ENCODE measurements around the gene DDX59. TPM values are rescaled to one million over a fixed set of nuclear protein-coding genes. Genes with fewer than 3 reads are reported as not detected.
"Not testable (repeated sequence)": the region's sequence is repeated elsewhere in the genome, so short reads cannot be mapped to it uniquely, and the experiment has no call there.

The DDX59 gene
- total and polyA plus RNA-seq, 5 donors from 2014 or later: 15.7 to 29.2 (median 25.5) TPM

DNA sequence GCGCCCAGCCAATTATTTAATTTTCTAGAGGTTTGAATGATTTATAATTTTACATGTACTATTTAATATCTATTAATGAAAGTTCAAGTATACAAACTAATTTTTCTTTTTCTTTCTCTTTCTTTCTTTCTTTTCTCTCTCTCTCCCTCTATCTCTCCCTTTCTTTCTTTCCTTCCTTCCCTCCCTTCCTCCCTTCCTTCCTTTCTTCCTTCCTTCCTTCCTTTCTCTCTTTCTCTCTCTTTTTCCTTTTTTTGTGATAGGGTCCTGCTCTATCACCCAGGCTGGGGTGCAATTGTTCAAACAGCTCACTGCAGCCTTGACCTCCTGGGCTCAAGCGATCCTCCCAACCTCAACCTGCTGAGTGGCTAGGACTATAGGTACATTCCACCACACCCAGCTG is 33.0 kb downstream of the DDX59 start:
- H3K27ac ChIP-seq (ENCODE audit: insufficient read depth, low read length, poor library complexity, severe bottlenecking): no peak overlapping the region
- no peak overlapping the region for H3K4me3 ChIP-seq (ENCODE audit: low read depth, low read length)
- Mint-ChIP-seq H3K9me3 (peaks cover 0 to 2% (median 0%) of the 10 kb centered on the region in 7 donors), H3K27me3 (peaks cover 4% of the 10 kb centered on the region), H3K36me3 (peaks cover 12% of the 10 kb centered on the region), H3K4me1 (peaks cover 0 to 4% (median 2%) of the 10 kb centered on the region in 4 donors), H3K4me3 (no peak overlapping the region), H3K27ac (no peak overlapping the region)
- DNase-seq: no peak
- ATAC-seq (ENCODE audit: low read depth in 2 of 2): no peak
- H3K9me3 ChIP-seq (ENCODE audit: control insufficient read depth in 2 of 2, low read length in 2 of 2): no peaks in the 10 kb centered on the region
- H3K36me3 ChIP-seq (ENCODE audit: control insufficient read depth, insufficient read depth, low read length): no peaks in the 10 kb centered on the region
- no peaks in the 10 kb centered on the region for H3K27me3 ChIP-seq (ENCODE audit: control insufficient read depth, insufficient read depth, low read length)
- H3K4me1 ChIP-seq (ENCODE audit: control insufficient read depth, insufficient read depth, low read length, poor library complexity, severe bottlenecking): no peaks in the 10 kb centered on the region

DNA sequence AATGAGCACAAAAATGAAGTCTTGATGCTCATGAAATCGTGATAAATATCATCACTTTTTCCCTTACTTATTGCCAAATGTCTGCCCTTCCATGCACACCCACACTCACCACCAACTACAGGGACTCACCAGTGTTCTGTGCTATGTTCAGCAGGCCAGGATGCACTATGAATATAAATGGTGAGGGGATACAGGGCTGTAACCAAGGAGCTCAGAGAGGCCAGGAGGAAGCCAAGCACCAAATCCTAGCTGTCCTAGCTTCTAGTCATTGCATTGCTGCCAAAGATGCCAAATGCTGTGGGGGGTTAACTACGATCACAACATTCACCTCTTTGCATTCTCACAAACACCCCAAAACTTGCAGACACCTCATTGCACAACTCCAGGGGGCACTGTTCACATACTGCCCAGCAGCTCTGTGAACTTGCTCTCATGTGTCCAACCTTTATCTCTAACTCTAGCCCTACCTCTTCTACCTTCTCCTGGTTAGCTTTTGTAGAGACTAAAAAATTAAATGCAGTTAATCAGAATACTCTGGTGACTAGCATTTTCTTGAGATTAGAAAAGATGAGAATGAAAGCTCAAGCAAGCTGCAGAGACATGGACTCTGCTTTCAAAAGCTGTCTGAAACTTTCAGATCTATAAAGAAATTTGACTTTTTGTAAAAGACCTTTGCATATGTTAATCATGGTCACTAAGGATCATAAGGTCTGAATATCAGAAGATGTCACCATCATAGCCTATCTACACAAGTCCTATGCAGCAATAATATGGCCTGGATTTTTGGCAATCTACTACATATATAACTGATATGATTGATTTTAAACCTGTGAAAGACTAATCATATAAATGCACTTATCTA is 35.2 kb downstream of the DDX59 start:
- H3K36me3 ChIP-seq (ENCODE audit: control insufficient read depth, insufficient read depth, low read length): no peaks in the 10 kb centered on the region
- Mint-ChIP-seq H3K4me3 (no peak overlapping the region), H3K27me3 (peaks cover 4% of the 10 kb centered on the region), H3K9me3 (peaks cover 0 to 2% (median 0%) of the 10 kb centered on the region in 7 donors), H3K36me3 (no peaks in the 10 kb centered on the region), H3K27ac (no peak overlapping the region), H3K4me1 (no peaks in the 10 kb centered on the region)
- no peak for DNase-seq
- H3K4me1 ChIP-seq (ENCODE audit: control insufficient read depth, insufficient read depth, low read length, poor library complexity, severe bottlenecking): no peaks in the 10 kb centered on the region
- H3K27ac ChIP-seq (ENCODE audit: insufficient read depth, low read length, poor library complexity, severe bottlenecking): no peak overlapping the region
- no peaks in the 10 kb centered on the region for H3K9me3 ChIP-seq (ENCODE audit: control insufficient read depth in 2 of 2, low read length in 2 of 2)
- no peaks in the 10 kb centered on the region for H3K27me3 ChIP-seq (ENCODE audit: control insufficient read depth, insufficient read depth, low read length)
- H3K4me3 ChIP-seq (ENCODE audit: low read depth, low read length): no peak overlapping the region
- no peak for ATAC-seq (ENCODE audit: low read depth in 2 of 2)

DNA sequence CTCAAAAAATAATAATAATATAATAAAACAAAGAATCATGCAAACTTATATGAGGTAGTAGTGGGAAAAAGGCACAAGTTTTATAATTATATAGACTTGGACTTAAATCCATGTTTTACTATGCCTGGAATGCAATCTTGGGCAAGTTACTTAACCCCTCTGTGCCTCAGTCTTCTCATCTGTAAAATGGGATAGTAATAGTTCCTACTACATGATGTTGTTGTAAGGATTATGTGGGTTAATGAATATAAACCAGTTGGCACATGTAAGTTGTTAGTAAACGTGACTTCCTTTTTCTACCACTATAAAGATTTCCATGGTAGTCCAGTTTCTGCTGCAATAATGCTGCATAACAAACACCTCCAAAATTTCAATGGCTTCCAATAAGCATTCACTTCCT is 38.3 kb downstream of the DDX59 start:
- Histone ChIP-seq H3K4me3 (ENCODE audit: low read depth, low read length) (no peak overlapping the region), H3K27ac (ENCODE audit: insufficient read depth, low read length, poor library complexity, severe bottlenecking) (no peak overlapping the region), H3K9me3 (ENCODE audit: control insufficient read depth in 2 of 2, low read length in 2 of 2) (no peaks in the 10 kb centered on the region), H3K4me1 (ENCODE audit: control insufficient read depth, insufficient read depth, low read length, poor library complexity, severe bottlenecking) (peaks cover 16% of the 10 kb centered on the region), H3K36me3 (ENCODE audit: control insufficient read depth, insufficient read depth, low read length) (no peaks in the 10 kb centered on the region), H3K27me3 (ENCODE audit: control insufficient read depth, insufficient read depth, low read length) (no peaks in the 10 kb centered on the region)
- H3K27ac Mint-ChIP-seq: no peak overlapping the region
- peaks cover 4% of the 10 kb centered on the region for H3K27me3 Mint-ChIP-seq
- DNase-seq (no peak), ATAC-seq (ENCODE audit: low read depth in 2 of 2) (no peak)
- H3K4me1 Mint-ChIP-seq: peaks cover 7 to 20% (median 17%) of the 10 kb centered on the region in 4 donors
- H3K36me3 Mint-ChIP-seq: no peaks in the 10 kb centered on the region
- no peaks in the 10 kb centered on the region for H3K9me3 Mint-ChIP-seq
- H3K4me3 Mint-ChIP-seq: no peak overlapping the region

DNA sequence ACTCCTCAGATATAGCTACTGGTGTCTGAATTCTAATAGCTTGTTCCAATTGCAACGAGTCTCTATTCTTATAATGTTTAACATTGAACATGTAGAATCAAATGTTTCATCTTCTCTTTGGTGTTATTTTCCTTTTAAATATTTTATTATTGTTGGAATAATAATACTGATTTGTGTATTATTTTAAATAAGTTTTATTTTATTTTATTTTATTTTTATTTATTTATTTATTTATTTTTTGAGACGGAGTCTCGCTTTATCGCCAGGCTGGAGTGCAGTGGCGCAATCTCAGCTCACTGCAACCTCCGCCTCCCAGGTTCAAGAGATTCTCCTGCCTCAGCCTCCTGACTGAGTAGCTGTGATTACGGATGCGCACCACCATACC is 39.2 kb downstream of the DDX59 start:
- H3K9me3 Mint-ChIP-seq; H3K36me3 ChIP-seq (ENCODE audit: control insufficient read depth, insufficient read depth, low read length); H3K9me3 ChIP-seq (ENCODE audit: control insufficient read depth in 2 of 2, low read length in 2 of 2); H3K27ac Mint-ChIP-seq; H3K27me3 ChIP-seq (ENCODE audit: control insufficient read depth, insufficient read depth, low read length); H3K4me3 ChIP-seq (ENCODE audit: low read depth, low read length); DNase-seq; H3K27me3 Mint-ChIP-seq; H3K36me3 Mint-ChIP-seq; ATAC-seq (ENCODE audit: low read depth in 2 of 2); H3K4me3 Mint-ChIP-seq; H3K27ac ChIP-seq (ENCODE audit: insufficient read depth, low read length, poor library complexity, severe bottlenecking): not testable (repeated sequence)
- peaks cover 7 to 22% (median 18%) of the 10 kb centered on the region in 4 donors for H3K4me1 Mint-ChIP-seq
- H3K4me1 ChIP-seq (ENCODE audit: control insufficient read depth, insufficient read depth, low read length, poor library complexity, severe bottlenecking): peaks cover 16% of the 10 kb centered on the region

- peaks cover 6% of the 10 kb centered on the region for H3K27me3 Mint-ChIP-seq
- Histone ChIP-seq H3K4me1 (ENCODE audit: control insufficient read depth, insufficient read depth, low read length, poor library complexity, severe bottlenecking) (peaks cover 21% of the 10 kb centered on the region), H3K4me3 (ENCODE audit: low read depth, low read length) (no peak overlapping the region), H3K9me3 (ENCODE audit: control insufficient read depth in 2 of 2, low read length in 2 of 2) (no peaks in the 10 kb centered on the region), H3K27me3 (ENCODE audit: control insufficient read depth, insufficient read depth, low read length) (no peaks in the 10 kb centered on the region), H3K27ac (ENCODE audit: insufficient read depth, low read length, poor library complexity, severe bottlenecking) (no peak overlapping the region), H3K36me3 (ENCODE audit: control insufficient read depth, insufficient read depth, low read length) (no peaks in the 10 kb centered on the region)
- H3K36me3 Mint-ChIP-seq: no peaks in the 10 kb centered on the region
- no peak overlapping the region for H3K27ac Mint-ChIP-seq
- ATAC-seq (ENCODE audit: low read depth in 2 of 2) (no peak), DNase-seq (no peak)
- peaks cover 10 to 27% (median 23%) of the 10 kb centered on the region in 4 donors for H3K4me1 Mint-ChIP-seq
- no peaks in the 10 kb centered on the region for H3K9me3 Mint-ChIP-seq
- peak overlapping the region in 1 of 4 donors; percentile 43 for H3K4me3 Mint-ChIP-seq
These were observed 39.7 kb downstream of the DDX59 start for GRCh38 chr1:200629876-200630514.

GRCh38 chr1:200628223-200628881 is 41.4 kb downstream of the DDX59 start:
- Histone ChIP-seq H3K4me3 (ENCODE audit: low read depth, low read length) (peak overlapping the region; percentile 60), H3K27ac (ENCODE audit: insufficient read depth, low read length, poor library complexity, severe bottlenecking) (peak overlapping the region; percentile 47), H3K9me3 (ENCODE audit: control insufficient read depth in 2 of 2, low read length in 2 of 2) (no peaks in the 10 kb centered on the region), H3K36me3 (ENCODE audit: control insufficient read depth, insufficient read depth, low read length) (no peaks in the 10 kb centered on the region), H3K4me1 (ENCODE audit: control insufficient read depth, insufficient read depth, low read length, poor library complexity, severe bottlenecking) (peaks cover 26% of the 10 kb centered on the region), H3K27me3 (ENCODE audit: control insufficient read depth, insufficient read depth, low read length) (no peaks in the 10 kb centered on the region)
- peak overlapping the region; percentile 0 to 54 (median 22) for H3K4me3 Mint-ChIP-seq
- peaks cover 10 to 31% (median 24%) of the 10 kb centered on the region in 4 donors for H3K4me1 Mint-ChIP-seq
- H3K27ac Mint-ChIP-seq: peak overlapping the region in 2 of 3 donors; percentile 70 to 75
- peak; percentile 38 to 66 for ATAC-seq (ENCODE audit: low read depth in 2 of 2)
- peak in 2 of 3 donors; percentile 10 to 52 for DNase-seq
- peaks cover 6% of the 10 kb centered on the region for H3K27me3 Mint-ChIP-seq
- H3K9me3 Mint-ChIP-seq: no peaks in the 10 kb centered on the region
- no peaks in the 10 kb centered on the region for H3K36me3 Mint-ChIP-seq

DNA sequence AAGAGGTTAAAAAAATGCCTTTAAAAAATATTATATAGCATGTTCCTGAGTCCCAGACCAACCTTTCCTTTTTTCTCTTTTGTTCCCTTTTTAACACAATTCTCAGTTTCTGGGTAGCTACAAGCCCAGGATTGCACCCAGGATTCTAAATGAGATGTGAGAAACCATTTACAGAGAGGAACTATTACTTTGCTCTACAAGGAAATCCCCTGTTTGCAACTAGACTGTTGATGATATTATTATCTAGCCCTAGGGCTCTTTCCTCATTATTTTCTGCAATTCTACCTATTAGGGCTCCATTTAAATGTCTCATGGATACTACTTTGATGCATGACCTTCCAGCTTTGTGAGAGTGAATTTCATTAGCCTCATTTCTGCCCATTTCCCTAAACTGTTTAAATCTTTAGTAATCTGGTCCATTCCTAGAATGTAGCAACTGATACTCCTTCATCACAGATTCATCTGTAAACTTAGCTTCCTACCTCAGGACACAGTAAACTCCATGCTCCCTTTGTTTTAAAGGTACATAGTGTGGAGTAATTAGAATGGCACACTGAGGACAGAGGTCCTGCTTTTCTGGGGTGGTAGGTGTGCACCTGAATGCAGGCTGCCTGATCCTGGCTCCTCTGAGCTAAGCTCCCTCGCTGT is 42.0 kb downstream of the DDX59 start:
- H3K27me3 ChIP-seq (ENCODE audit: control insufficient read depth, insufficient read depth, low read length): no peaks in the 10 kb centered on the region
- Mint-ChIP-seq H3K36me3 (no peaks in the 10 kb centered on the region), H3K27me3 (peaks cover 6% of the 10 kb centered on the region), H3K9me3 (no peaks in the 10 kb centered on the region), H3K4me1 (peaks cover 13 to 34% (median 25%) of the 10 kb centered on the region in 4 donors), H3K27ac (peak overlapping the region in 2 of 3 donors; percentile 70 to 75), H3K4me3 (peak overlapping the region; percentile 0 to 54 (median 22))
- DNase-seq (no peak), ATAC-seq (ENCODE audit: low read depth in 2 of 2) (no peak)
- H3K4me3 ChIP-seq (ENCODE audit: low read depth, low read length): peak overlapping the region; percentile 60
- peak overlapping the region; percentile 47 for H3K27ac ChIP-seq (ENCODE audit: insufficient read depth, low read length, poor library complexity, severe bottlenecking)
- H3K36me3 ChIP-seq (ENCODE audit: control insufficient read depth, insufficient read depth, low read length): no peaks in the 10 kb centered on the region
- no peaks in the 10 kb centered on the region for H3K9me3 ChIP-seq (ENCODE audit: control insufficient read depth in 2 of 2, low read length in 2 of 2)
- H3K4me1 ChIP-seq (ENCODE audit: control insufficient read depth, insufficient read depth, low read length, poor library complexity, severe bottlenecking): peaks cover 26% of the 10 kb centered on the region
